ENCODE results near the gene OR52L1.

OR52L1 gene

DNA sequence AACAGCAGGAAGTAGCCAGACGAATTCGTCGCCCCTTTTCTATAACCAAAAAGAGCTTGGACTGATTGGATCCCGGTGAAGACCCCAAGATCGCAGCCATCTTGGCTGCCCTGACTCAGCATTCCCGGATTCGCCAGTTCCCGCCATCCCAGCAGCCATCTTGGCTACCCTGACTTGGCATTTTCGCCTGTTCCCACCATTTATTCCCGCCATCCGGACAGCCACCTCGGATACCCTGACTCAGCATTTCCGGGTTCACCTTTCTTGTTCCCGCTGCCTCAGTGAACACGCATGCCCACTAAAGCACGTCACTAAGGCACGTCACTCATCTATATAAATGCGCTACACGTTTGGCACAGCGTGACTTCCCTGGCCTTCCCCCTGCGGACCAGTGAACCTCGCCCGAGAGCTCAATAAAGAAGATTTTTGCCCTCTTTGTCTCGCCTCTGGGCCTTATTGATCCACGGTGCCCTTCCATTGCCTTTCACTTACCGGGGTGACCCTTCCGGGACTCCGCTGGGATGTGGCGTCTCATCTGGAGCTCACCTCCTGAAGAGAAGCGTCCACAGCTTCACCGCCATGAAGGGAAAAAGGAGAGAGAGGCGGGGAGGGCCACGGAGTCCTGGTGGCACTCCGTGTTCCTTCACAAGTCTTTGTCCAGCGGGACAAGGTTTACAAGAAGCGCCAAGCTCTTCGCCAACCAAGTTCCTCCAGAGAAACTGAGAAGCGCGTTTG lies 48.8 kb downstream of the OR52L1 start:
- no peak overlapping the region for H3K4me3 ChIP-seq (ENCODE audit: low read depth, low read length)
- H3K27me3 ChIP-seq = no peaks in the 10 kb centered on the region
- no peaks in the 10 kb centered on the region for H3K9me3 ChIP-seq
- H3K36me3 ChIP-seq = no peaks in the 10 kb centered on the region
- no peak for DNase-seq
- H3K4me1 ChIP-seq = no peaks in the 10 kb centered on the region
- TF ChIP-seq, protein P1, sequence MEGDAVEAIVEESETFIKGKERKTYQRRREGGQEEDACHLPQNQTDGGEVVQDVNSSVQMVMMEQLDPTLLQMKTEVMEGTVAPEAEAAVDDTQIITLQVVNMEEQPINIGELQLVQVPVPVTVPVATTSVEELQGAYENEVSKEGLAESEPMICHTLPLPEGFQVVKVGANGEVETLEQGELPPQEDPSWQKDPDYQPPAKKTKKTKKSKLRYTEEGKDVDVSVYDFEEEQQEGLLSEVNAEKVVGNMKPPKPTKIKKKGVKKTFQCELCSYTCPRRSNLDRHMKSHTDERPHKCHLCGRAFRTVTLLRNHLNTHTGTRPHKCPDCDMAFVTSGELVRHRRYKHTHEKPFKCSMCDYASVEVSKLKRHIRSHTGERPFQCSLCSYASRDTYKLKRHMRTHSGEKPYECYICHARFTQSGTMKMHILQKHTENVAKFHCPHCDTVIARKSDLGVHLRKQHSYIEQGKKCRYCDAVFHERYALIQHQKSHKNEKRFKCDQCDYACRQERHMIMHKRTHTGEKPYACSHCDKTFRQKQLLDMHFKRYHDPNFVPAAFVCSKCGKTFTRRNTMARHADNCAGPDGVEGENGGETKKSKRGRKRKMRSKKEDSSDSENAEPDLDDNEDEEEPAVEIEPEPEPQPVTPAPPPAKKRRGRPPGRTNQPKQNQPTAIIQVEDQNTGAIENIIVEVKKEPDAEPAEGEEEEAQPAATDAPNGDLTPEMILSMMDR (IDR thresholded peaks at IDR 0.05; ENCODE audit: low read depth, low read length) = no peak

Measured in BE2C (cell line).